COLO668 (cell line): ENCODE results near the gene PPP2R2C.

Experiments used
- DNase-seq: peaks from one replicate; lab custom pipeline; 2025; ENCODE audit not compliant: unreplicated experiment; lab: John Stamatoyannopoulos, UW

PPP2R2C gene

GRCh38 chr4:6404611-6405396, 67.6 kb downstream of the PPP2R2C start:
- peak; percentile 15 for DNase-seq

- no peak for DNase-seq
These were observed 69.1 kb downstream of the PPP2R2C start for GRCh38 chr4:6403400-6403685.

GRCh38 chr4:6402566-6403399, 69.6 kb downstream of the PPP2R2C start:
- no peak for DNase-seq

- DNase-seq = no peak
These were observed 70.6 kb downstream of the PPP2R2C start for GRCh38 chr4:6401797-6402196.

GRCh38 chr4:6396696-6397236, 75.6 kb downstream of the PPP2R2C start:
- no peak for DNase-seq

GRCh38 chr4:6395466-6396228, 76.8 kb downstream of the PPP2R2C start:
- peak; percentile 42 for DNase-seq

GRCh38 chr4:6394671-6395081, 77.7 kb downstream of the PPP2R2C start:
- DNase-seq = no peak

GRCh38 chr4:6393544-6394475, 78.6 kb downstream of the PPP2R2C start:
- no peak for DNase-seq

GRCh38 chr4:6393066-6393465, 79.3 kb downstream of the PPP2R2C start:
- no peak for DNase-seq

- DNase-seq = no peak
These were observed 80.0 kb downstream of the PPP2R2C start for GRCh38 chr4:6392407-6392806.

- no peak for DNase-seq
These were observed 80.6 kb downstream of the PPP2R2C start for GRCh38 chr4:6391852-6392188.

GRCh38 chr4:6391186-6391851, 81.1 kb downstream of the PPP2R2C start:
- DNase-seq = no peak

- no peak for DNase-seq
These were observed 82.1 kb downstream of the PPP2R2C start for GRCh38 chr4:6390356-6390755.

- DNase-seq = no peak
These were observed 83.1 kb downstream of the PPP2R2C start for GRCh38 chr4:6389142-6389825.

GRCh38 chr4:6388713-6389112, 83.7 kb downstream of the PPP2R2C start:
- DNase-seq = no peak

GRCh38 chr4:6387946-6388345, 84.5 kb downstream of the PPP2R2C start:
- no peak for DNase-seq

- DNase-seq = no peak
These were observed 86.3 kb downstream of the PPP2R2C start for GRCh38 chr4:6386091-6386490.

GRCh38 chr4:6385288-6385687, 87.1 kb downstream of the PPP2R2C start:
- no peak for DNase-seq

- no peak for DNase-seq
These were observed 87.9 kb downstream of the PPP2R2C start for GRCh38 chr4:6384541-6384940.
